Esophagus muscularis mucosa (tissue), 4 donors: ENCODE measurements around the gene CDHR4.

ENCODE experiments used
- CTCF ChIP-seq, 3 experiments: fragments of 200-600 bp in 2 of 3; fragments of 450-650 bp in 1 of 3; sonication (generic) in 2 of 3; IDR thresholded peaks; one replicate each; pipeline ENCODE4 v1.5.1; 2017 to 2019; ENCODE audit warnings: antibody characterized with exemption in 3 of 3, mild to moderate bottlenecking in 2 of 3, moderate library complexity in 1 of 3
- EP300 ChIP-seq: sonication (generic); formaldehyde crosslinking; IDR thresholded peaks from one replicate; pipeline ENCODE4 v1.6.1; 2017; ENCODE audit warnings: antibody characterized with exemption
- POLR2A ChIP-seq: fragments of 450-650 bp; IDR thresholded peaks from one replicate; pipeline ENCODE4 v1.6.1; 2017; ENCODE audit warnings: antibody characterized with exemption, moderate library complexity, mild to moderate bottlenecking, low read depth

- TF ChIP-seq CTCF (IDR thresholded peaks at IDR 0.05) (no peak), POLR2A (no peak), EP300 (no peak)
Observed at GRCh38 chr3:49804141-49805041, 4.7 kb upstream of the CDHR4 start.
